ENCODE data around the gene FASTKD2. TPM values are rescaled to one million over a fixed set of nuclear protein-coding genes. Genes with fewer than 3 reads are reported as not detected.
A peak's percentile ranks its signal among the peaks of the same experiment; 100 is the strongest.

FASTKD2 gene
- 10 to 100 TPM; 28.4 to 43.4 (median 40.0) TPM for polyA plus RNA-seq (ENCODE audit: insufficient read length in 4 of 4)

- DNase-seq (ENCODE audit: low read depth in 4 of 4, low spot score in 3 of 4) = peak; percentile 90 to 96 (median 91)
Observed at GRCh38 chr2:206765242-206766056, at the start of gene FASTKD2, which contains the start of gene MDH1B. Gene FASTKD2, plus strand, starts transcription at chr2:206765606. Its CDS starts 1,088 bp downstream, at chr2:206766694. Gene MDH1B, minus strand, starts transcription at chr2:206765328. Its CDS starts 57 bp downstream, at chr2:206765271.

- no peak for DNase-seq (ENCODE audit: low read depth in 4 of 4, low spot score in 3 of 4)
Observed at GRCh38 chr2:206716623-206717022, 48.8 kb upstream of the FASTKD2 start.

- DNase-seq (ENCODE audit: low read depth in 4 of 4, low spot score in 3 of 4) = no peak
Observed at GRCh38 chr2:206718296-206718695, 47.1 kb upstream of the FASTKD2 start, which contains the start of gene DYTN. Gene DYTN, minus strand, starts transcription at chr2:206718396. Its CDS starts 117 bp downstream, at chr2:206718279.

- DNase-seq (ENCODE audit: low read depth in 4 of 4, low spot score in 3 of 4) = no peak
Observed at GRCh38 chr2:206721256-206721920, 44.0 kb upstream of the FASTKD2 start.

- DNase-seq (ENCODE audit: low read depth in 4 of 4, low spot score in 3 of 4) = no peak
Observed at GRCh38 chr2:206723288-206723687, 42.1 kb upstream of the FASTKD2 start.

- no peak for DNase-seq (ENCODE audit: low read depth in 4 of 4, low spot score in 3 of 4)
Observed at GRCh38 chr2:206727287-206727686, 38.1 kb upstream of the FASTKD2 start.

GRCh38 chr2:206728277-206729199 is 36.9 kb upstream of the FASTKD2 start:
- no peak for DNase-seq (ENCODE audit: low read depth in 4 of 4, low spot score in 3 of 4)

GRCh38 chr2:206733341-206733740 is 32.1 kb upstream of the FASTKD2 start:
- DNase-seq (ENCODE audit: low read depth in 4 of 4, low spot score in 3 of 4) = no peak

- DNase-seq (ENCODE audit: low read depth in 4 of 4, low spot score in 3 of 4) = no peak
Observed at GRCh38 chr2:206736935-206737334, 28.5 kb upstream of the FASTKD2 start.

GRCh38 chr2:206739271-206739670 is 26.1 kb upstream of the FASTKD2 start:
- peak in 3 of 4 donors; percentile 0 to 25 (median 22) for DNase-seq (ENCODE audit: low read depth in 4 of 4, low spot score in 3 of 4)

- DNase-seq (ENCODE audit: low read depth in 4 of 4, low spot score in 3 of 4) = no peak
Observed at GRCh38 chr2:206740800-206741199, 24.6 kb upstream of the FASTKD2 start.

GRCh38 chr2:206756816-206757215 is 8.6 kb upstream of the FASTKD2 start:
- no peak for DNase-seq (ENCODE audit: low read depth in 4 of 4, low spot score in 3 of 4)

- peak in 1 of 4 donors; percentile 19 for DNase-seq (ENCODE audit: low read depth in 4 of 4, low spot score in 3 of 4)
Observed at GRCh38 chr2:206764673-206765241, 649 bp upstream of the FASTKD2 start.

GRCh38 chr2:206766057-206766930 is 888 bp downstream of the FASTKD2 start:
- no peak for DNase-seq (ENCODE audit: low read depth in 4 of 4, low spot score in 3 of 4)

GRCh38 chr2:206774871-206775270 is 9.5 kb downstream of the FASTKD2 start:
- DNase-seq (ENCODE audit: low read depth in 4 of 4, low spot score in 3 of 4) = no peak

- no peak for DNase-seq (ENCODE audit: low read depth in 4 of 4, low spot score in 3 of 4)
Observed at GRCh38 chr2:206776432-206776831, 11.0 kb downstream of the FASTKD2 start.

GRCh38 chr2:206780671-206781070 is 15.3 kb downstream of the FASTKD2 start:
- no peak for DNase-seq (ENCODE audit: low read depth in 4 of 4, low spot score in 3 of 4)

GRCh38 chr2:206783718-206784117 is 18.3 kb downstream of the FASTKD2 start:
- no peak for DNase-seq (ENCODE audit: low read depth in 4 of 4, low spot score in 3 of 4)

Data from left renal pelvis (tissue), 4 donors.